Measurements from ENCODE around the gene TMEM30A. TPM values are rescaled to one million over a fixed set of nuclear protein-coding genes. Genes with fewer than 3 reads are reported as not detected.

TMEM30A gene
- polyA plus RNA-seq, 1 donor from 2014 or later, result 31.5 TPM

- Mint-ChIP-seq H3K27ac (no peak overlapping the region), H3K4me1 (no peaks in the 10 kb centered on the region), H3K4me3 (no peak overlapping the region), H3K9me3 (no peaks in the 10 kb centered on the region), H3K27me3 (peaks cover 17% of the 10 kb centered on the region), H3K36me3 (peaks cover 2% of the 10 kb centered on the region)
Observed at GRCh38 chr6:75224303-75224926, 60.2 kb downstream of the TMEM30A start.

- peaks cover 17% of the 10 kb centered on the region for H3K27me3 Mint-ChIP-seq
- H3K4me3 Mint-ChIP-seq, result no peak overlapping the region
- peaks cover 2% of the 10 kb centered on the region for H3K36me3 Mint-ChIP-seq
- no peaks in the 10 kb centered on the region for H3K4me1 Mint-ChIP-seq
- H3K9me3 Mint-ChIP-seq, result no peaks in the 10 kb centered on the region
- H3K27ac Mint-ChIP-seq, result no peak overlapping the region
Observed at GRCh38 chr6:75223428-75223827, 61.2 kb downstream of the TMEM30A start.

GRCh38 chr6:75222261-75222660, 62.3 kb downstream of the TMEM30A start:
- Mint-ChIP-seq H3K4me3 (no peak overlapping the region), H3K9me3 (no peaks in the 10 kb centered on the region), H3K27me3 (peaks cover 15% of the 10 kb centered on the region), H3K36me3 (peaks cover 2% of the 10 kb centered on the region), H3K4me1 (no peaks in the 10 kb centered on the region), H3K27ac (no peak overlapping the region)

- H3K27me3 Mint-ChIP-seq, result peaks cover 20% of the 10 kb centered on the region
Observed at GRCh38 chr6:75221116-75221515, 63.5 kb downstream of the TMEM30A start.

GRCh38 chr6:75220357-75220756, 64.2 kb downstream of the TMEM30A start:
- H3K27me3 Mint-ChIP-seq, result peaks cover 21% of the 10 kb centered on the region
- no peaks in the 10 kb centered on the region for H3K9me3 Mint-ChIP-seq
- H3K4me3 Mint-ChIP-seq, result no peak overlapping the region
- H3K27ac Mint-ChIP-seq, result no peak overlapping the region
- peaks cover 2% of the 10 kb centered on the region for H3K36me3 Mint-ChIP-seq
- H3K4me1 Mint-ChIP-seq, result no peaks in the 10 kb centered on the region

More at GRCh38 chr6:75221116-75221515, 63.5 kb downstream of the TMEM30A start:
- peaks cover 2% of the 10 kb centered on the region for H3K36me3 Mint-ChIP-seq
- no peak overlapping the region for H3K27ac Mint-ChIP-seq
- H3K9me3 Mint-ChIP-seq, result no peaks in the 10 kb centered on the region
- no peaks in the 10 kb centered on the region for H3K4me1 Mint-ChIP-seq
- no peak overlapping the region for H3K4me3 Mint-ChIP-seq

- no peaks in the 10 kb centered on the region for H3K4me1 Mint-ChIP-seq
- H3K36me3 Mint-ChIP-seq, result peaks cover 2% of the 10 kb centered on the region
- no peak overlapping the region for H3K4me3 Mint-ChIP-seq
- H3K27ac Mint-ChIP-seq, result no peak overlapping the region
- no peaks in the 10 kb centered on the region for H3K9me3 Mint-ChIP-seq
- peaks cover 14% of the 10 kb centered on the region for H3K27me3 Mint-ChIP-seq
Observed at GRCh38 chr6:75219263-75219662, 65.3 kb downstream of the TMEM30A start.

- peaks cover 12% of the 10 kb centered on the region for H3K27me3 Mint-ChIP-seq
- H3K27ac Mint-ChIP-seq, result no peak overlapping the region
- H3K9me3 Mint-ChIP-seq, result no peaks in the 10 kb centered on the region
- no peaks in the 10 kb centered on the region for H3K36me3 Mint-ChIP-seq
- H3K4me1 Mint-ChIP-seq, result no peaks in the 10 kb centered on the region
- H3K4me3 Mint-ChIP-seq, result no peak overlapping the region
Observed at GRCh38 chr6:75217193-75217592, 67.4 kb downstream of the TMEM30A start.

GRCh38 chr6:75215291-75215690, 69.3 kb downstream of the TMEM30A start:
- Mint-ChIP-seq H3K4me3 (no peak overlapping the region), H3K9me3 (no peaks in the 10 kb centered on the region), H3K27ac (no peak overlapping the region), H3K27me3 (peaks cover 20% of the 10 kb centered on the region), H3K4me1 (peaks cover 0 to 3% (median 0%) of the 10 kb centered on the region in 3 donors), H3K36me3 (no peaks in the 10 kb centered on the region)

GRCh38 chr6:75213732-75214131, 70.9 kb downstream of the TMEM30A start:
- Mint-ChIP-seq H3K9me3 (no peaks in the 10 kb centered on the region), H3K27me3 (peaks cover 28% of the 10 kb centered on the region), H3K4me1 (peaks cover 5 to 9% (median 5%) of the 10 kb centered on the region in 3 donors)

GRCh38 chr6:75213112-75213511, 71.5 kb downstream of the TMEM30A start:
- H3K36me3 Mint-ChIP-seq, result no peaks in the 10 kb centered on the region
- H3K27me3 Mint-ChIP-seq, result peaks cover 34% of the 10 kb centered on the region
- H3K4me1 Mint-ChIP-seq, result peaks cover 9 to 15% (median 11%) of the 10 kb centered on the region in 3 donors
- H3K9me3 Mint-ChIP-seq, result no peaks in the 10 kb centered on the region
- H3K27ac Mint-ChIP-seq, result no peak overlapping the region
- H3K4me3 Mint-ChIP-seq, result no peak overlapping the region

More at GRCh38 chr6:75213732-75214131, 70.9 kb downstream of the TMEM30A start:
- H3K4me3 Mint-ChIP-seq, result no peak overlapping the region
- no peak overlapping the region for H3K27ac Mint-ChIP-seq
- no peaks in the 10 kb centered on the region for H3K36me3 Mint-ChIP-seq

- Mint-ChIP-seq H3K27ac (no peak overlapping the region), H3K9me3 (no peaks in the 10 kb centered on the region), H3K27me3 (peaks cover 39% of the 10 kb centered on the region), H3K36me3 (no peaks in the 10 kb centered on the region), H3K4me1 (peaks cover 20 to 23% (median 20%) of the 10 kb centered on the region in 3 donors), H3K4me3 (no peak overlapping the region)
Observed at GRCh38 chr6:75211920-75212590, 72.5 kb downstream of the TMEM30A start.

GRCh38 chr6:75210885-75211739, 73.5 kb downstream of the TMEM30A start:
- Mint-ChIP-seq H3K9me3 (no peaks in the 10 kb centered on the region), H3K4me3 (no peak overlapping the region), H3K27ac (no peak overlapping the region), H3K4me1 (peaks cover 26 to 31% (median 27%) of the 10 kb centered on the region in 3 donors), H3K36me3 (no peaks in the 10 kb centered on the region), H3K27me3 (peaks cover 45% of the 10 kb centered on the region)

GRCh38 chr6:75209184-75209723, 75.3 kb downstream of the TMEM30A start:
- Mint-ChIP-seq H3K4me1 (peaks cover 40 to 44% (median 42%) of the 10 kb centered on the region in 3 donors), H3K9me3 (peaks cover 0 to 1% (median 0%) of the 10 kb centered on the region in 3 donors), H3K36me3 (no peaks in the 10 kb centered on the region), H3K27me3 (peaks cover 62% of the 10 kb centered on the region), H3K27ac (peak overlapping the region in 2 of 3 donors; percentile 72 to 91), H3K4me3 (peak overlapping the region; percentile 73 to 90 (median 84))

- Mint-ChIP-seq H3K4me1 (peaks cover 42 to 47% (median 44%) of the 10 kb centered on the region in 3 donors), H3K36me3 (no peaks in the 10 kb centered on the region), H3K27ac (peak overlapping the region; percentile 34 to 91 (median 72)), H3K9me3 (peaks cover 0 to 1% (median 0%) of the 10 kb centered on the region in 3 donors), H3K4me3 (peak overlapping the region; percentile 73 to 90 (median 84)), H3K27me3 (peaks cover 67% of the 10 kb centered on the region)
Observed at GRCh38 chr6:75208298-75209183, 76.1 kb downstream of the TMEM30A start.

All from IgD-negative memory B cell (primary cell).